Cardiac septum (tissue), 1 donor: ENCODE data around the gene DUS1L. TPM values are rescaled to one million over a fixed set of nuclear protein-coding genes. Genes with fewer than 3 reads are reported as not detected.

Source experiments
- DNase-seq: peaks from one replicate; pipeline ENCODE4 v3.0.0-alpha.2; 2020; ENCODE audit warnings: low spot score
- intact Hi-C: fragments of 100-400 bp; cut with DNase I; formaldehyde crosslinking; loops from one replicate; pipeline ENCODE4 v1.14.0; 2022
- total RNA-seq: library from RNA; stranded (reverse); fragmentation: NEBNext Ultra II Directional; extraction: Animal tissue kit (Norgen Biotek cat#: 25700); gene quantifications from one replicate; pipeline ENCODE4 v1.2.1, GENCODE V29; 2021
- donor health status: DM: no; HTN: no; CAD: no.

Gene DUS1L
- total RNA-seq, 1 donor from 2014 or later = 47.6 TPM

DNA sequence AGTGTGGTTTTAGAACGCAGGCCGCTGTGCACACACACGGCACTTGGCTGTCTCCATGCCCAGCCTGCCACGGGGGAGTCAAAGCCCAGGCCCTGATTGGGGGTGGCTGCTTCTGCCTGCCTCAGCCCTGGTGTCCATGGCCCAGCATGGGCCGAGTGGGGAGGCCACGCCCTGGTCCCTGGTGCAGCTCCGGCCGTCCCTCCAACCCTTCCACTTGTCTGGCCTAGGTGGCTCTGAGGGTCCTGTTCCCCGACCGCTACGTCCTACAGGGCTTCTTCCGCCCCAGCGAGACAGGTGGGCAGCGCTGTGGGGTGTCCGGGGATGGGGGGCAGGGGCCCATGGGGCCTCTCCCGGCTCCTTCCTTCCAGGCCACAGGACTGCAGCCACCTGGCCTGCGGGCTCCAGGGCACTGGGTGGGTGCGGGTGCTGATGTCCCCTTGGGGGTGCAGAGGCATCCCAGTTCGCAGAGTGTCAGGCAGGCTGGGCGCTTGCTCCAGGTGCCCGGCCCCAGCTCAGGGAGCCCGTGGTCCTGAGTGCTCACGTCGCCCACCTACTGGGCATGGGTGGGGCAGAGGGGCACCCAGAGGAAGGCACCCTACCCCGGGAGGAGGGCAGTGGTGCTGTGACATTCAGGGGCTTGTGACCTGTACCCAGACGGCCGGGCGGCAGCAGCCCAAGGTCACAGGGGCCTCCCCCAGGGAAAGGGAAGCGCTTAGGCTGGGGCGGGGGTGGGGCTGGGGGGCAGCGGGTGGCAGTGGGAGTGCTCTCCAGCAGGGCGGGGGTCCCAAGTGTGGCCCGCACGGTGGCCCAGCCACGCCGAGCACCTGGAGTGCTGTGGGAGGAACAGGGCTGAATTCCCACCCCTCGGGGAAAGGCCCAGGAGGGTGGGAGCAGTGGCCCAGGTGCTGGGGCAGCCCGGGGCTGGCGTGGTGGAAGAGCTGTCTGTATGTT lies 54.8 kb downstream of the DUS1L start:
- intact Hi-C loops = no loop called here
- DNase-seq = no peak

DNA sequence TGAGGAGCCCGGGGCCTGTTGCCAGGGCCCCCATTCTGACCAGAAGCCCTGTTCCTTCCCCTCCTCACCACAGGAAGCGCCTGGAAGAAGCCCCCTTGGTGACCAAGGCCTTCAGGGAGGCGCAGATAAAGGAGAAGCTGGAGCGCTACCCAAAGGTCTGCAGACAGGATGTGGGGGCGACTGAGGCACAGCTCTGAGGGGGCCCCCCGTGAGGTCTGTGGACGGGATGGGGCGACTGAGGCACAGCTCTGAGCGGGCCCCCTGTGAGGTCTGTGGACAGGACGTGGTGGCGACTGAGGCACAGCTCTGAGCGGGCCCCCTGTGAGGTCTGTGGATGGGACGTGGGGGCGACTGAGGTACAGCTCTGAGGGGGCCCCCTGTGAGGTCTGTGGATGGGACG lies 56.2 kb downstream of the DUS1L start:
- intact Hi-C loops = no loop called here

DNA sequence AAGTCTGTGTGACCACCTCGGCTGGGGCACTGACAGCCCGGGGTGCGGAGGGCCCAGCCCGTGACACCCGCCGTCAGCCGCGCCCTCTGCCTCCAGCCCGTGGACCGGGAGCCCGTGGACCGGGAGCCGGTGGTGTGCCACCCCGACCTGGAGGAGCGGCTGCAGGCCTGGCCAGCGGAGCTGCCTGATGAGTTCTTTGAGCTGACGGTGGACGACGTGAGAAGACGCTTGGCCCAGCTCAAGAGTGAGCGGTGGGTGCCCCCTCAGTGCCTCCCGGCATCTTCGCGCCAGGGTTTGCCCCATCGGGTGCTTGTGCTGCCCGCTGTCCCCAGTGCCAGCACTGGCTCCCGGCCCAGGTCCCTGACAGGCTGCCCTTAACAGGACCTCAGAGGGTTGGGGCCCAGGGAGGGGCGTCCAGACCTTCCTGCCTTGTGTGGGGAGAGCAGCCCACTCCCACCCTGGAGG lies 56.6 kb downstream of the DUS1L start:
- intact Hi-C loops = no loop called here
- DNase-seq = no peak

More for the DNA sequence above, 56.2 kb downstream of the DUS1L start:
- DNase-seq = no peak

GRCh38 chr17:82008258-82008940 lies 57.2 kb downstream of the DUS1L start:
- intact Hi-C loops = no loop called here

More at GRCh38 chr17:82008258-82008940, 57.2 kb downstream of the DUS1L start:
- no peak for DNase-seq

Other genes starting within 250 kb of the DUS1L start
- gene MCRIP1, start 232.5 kb downstream of the DUS1L start, total RNA-seq = 102 TPM
- gene PPP1R27, start 230.8 kb downstream of the DUS1L start, total RNA-seq = 0.32 TPM
- gene P4HB, start 205.3 kb downstream of the DUS1L start, total RNA-seq = 371 TPM
- gene ARHGDIA, start 194.5 kb downstream of the DUS1L start, total RNA-seq = 158 TPM
- gene ALYREF, start 174.2 kb downstream of the DUS1L start, total RNA-seq = 40.1 TPM
- gene ANAPC11, start 174.1 kb downstream of the DUS1L start, total RNA-seq = 131 TPM
- gene NPB, start 163.6 kb downstream of the DUS1L start, total RNA-seq = 0.51 TPM
- 47.1 TPM for gene PCYT2, start 154.4 kb downstream of the DUS1L start, total RNA-seq
- gene SIRT7, start 147.6 kb downstream of the DUS1L start, total RNA-seq = 8.3 TPM
- gene MAFG, start 138.1 kb downstream of the DUS1L start, total RNA-seq = 24.4 TPM
- gene PYCR1, start 128.5 kb downstream of the DUS1L start, total RNA-seq = 7.8 TPM
- gene MYADML2, start 118.6 kb downstream of the DUS1L start, total RNA-seq = 4.4 TPM
- 0.38 TPM for gene NOTUM, start 104.6 kb downstream of the DUS1L start, total RNA-seq
- gene ASPSCR1, start 88.2 kb downstream of the DUS1L start, total RNA-seq = 25.5 TPM
- 22.8 TPM for gene CENPX, start 42.9 kb downstream of the DUS1L start, total RNA-seq
- 3.3 TPM for gene LRRC45, start 42.5 kb downstream of the DUS1L start, total RNA-seq
- 0.65 TPM for gene RAC3, start 34.1 kb downstream of the DUS1L start, total RNA-seq
- gene DCXR, start 28.1 kb downstream of the DUS1L start, total RNA-seq = 144 TPM
- 21.0 TPM for gene RFNG, start 14.0 kb downstream of the DUS1L start, total RNA-seq
- 67.4 TPM for gene GPS1, start 13.9 kb downstream of the DUS1L start, total RNA-seq
- gene FASN, start 32.4 kb upstream of the DUS1L start, total RNA-seq = 22.9 TPM
- gene CCDC57, start 147.0 kb upstream of the DUS1L start, total RNA-seq = 10.6 TPM
- 20.7 TPM for gene SLC16A3, start 163.2 kb upstream of the DUS1L start, total RNA-seq
- 80.9 TPM for gene CSNK1D, start 207.9 kb upstream of the DUS1L start, total RNA-seq